BJ (cell line): ENCODE measurements around the gene LAMP1. TPM values are rescaled to one million over a fixed set of nuclear protein-coding genes. Genes with fewer than 3 reads are reported as not detected.
"Not testable (repeated sequence)": the region's sequence is repeated elsewhere in the genome, so short reads cannot be mapped to it uniquely, and the experiment has no call there.

Experiments
- CTCF ChIA-PET: fragments of 350-600 bp; formaldehyde crosslinking; extraction: SDS; loops from one replicate; lab custom pipeline; 2021; ENCODE audit warnings: antibody characterized with exemption, inconsistent platforms; lab: Yijun Ruan, JAX
- POLR2A ChIA-PET: fragments of 300-600 bp; sonication (Branson Sonifier 250); formaldehyde crosslinking; extraction: SDS; loops from one replicate; lab custom pipeline; 2021; ENCODE audit warnings: antibody characterized with exemption; lab: Charles Lee
- DNase-seq: peaks from one replicate; pipeline ENCODE4 v3.0.0-alpha.2; 2011; ENCODE audit warnings: low read depth
- H3K27me3 ChIP-seq: 2 replicates; pipeline ENCODE4 v1.6.0; 2011; ENCODE audit warnings: low read length; ENCODE audit not compliant: control insufficient read depth, insufficient read depth
- H3K36me3 ChIP-seq: 2 replicates; pipeline ENCODE4 v1.5.1; 2011; ENCODE audit warnings: low read length; ENCODE audit not compliant: control insufficient read depth, insufficient read depth
- H3K4me3 ChIP-seq: 2 replicates; pipeline ENCODE4 v1.5.1; 2011; ENCODE audit warnings: low read depth, mild to moderate bottlenecking, control low read depth, low read length
- polyA plus RNA-seq: library from polyadenylated mRNA; depleted of rRNA; stranded (reverse); fragments of >200 nt; gene quantifications from 2 replicates; pipeline ENCODE4 v1.2.3, GENCODE V29; 2011; rRNA removed
- small RNA-seq: library from RNA; depleted of rRNA; stranded (forward); fragments of <200 nt; gene quantifications from one replicate; pipeline ENCODE3, GENCODE V24; 2012; ENCODE audit warnings: low replicate concordance, low read depth; ENCODE audit not compliant: insufficient read length
- TF ChIP-seq, protein P1 (sequence below): IDR thresholded peaks from 2 replicates; pipeline ENCODE4 v1.5.1; 2011; ENCODE audit warnings: low read depth, mild to moderate bottlenecking, control low read depth, inconsistent platforms, low read length, moderate library complexity; ENCODE audit not compliant: insufficient read depth

The LAMP1 gene
- polyA plus RNA-seq, 1 experiment: 274 TPM

- ChIA-PET CTCF (no interaction called here), POLR2A (no interaction called here)
- Histone ChIP-seq H3K4me3 (no peak overlapping the region), H3K36me3 (no peaks in the 10 kb centered on the region), H3K27me3 (no peaks in the 10 kb centered on the region)
- DNase-seq: no peak
- TF ChIP-seq, protein P1, sequence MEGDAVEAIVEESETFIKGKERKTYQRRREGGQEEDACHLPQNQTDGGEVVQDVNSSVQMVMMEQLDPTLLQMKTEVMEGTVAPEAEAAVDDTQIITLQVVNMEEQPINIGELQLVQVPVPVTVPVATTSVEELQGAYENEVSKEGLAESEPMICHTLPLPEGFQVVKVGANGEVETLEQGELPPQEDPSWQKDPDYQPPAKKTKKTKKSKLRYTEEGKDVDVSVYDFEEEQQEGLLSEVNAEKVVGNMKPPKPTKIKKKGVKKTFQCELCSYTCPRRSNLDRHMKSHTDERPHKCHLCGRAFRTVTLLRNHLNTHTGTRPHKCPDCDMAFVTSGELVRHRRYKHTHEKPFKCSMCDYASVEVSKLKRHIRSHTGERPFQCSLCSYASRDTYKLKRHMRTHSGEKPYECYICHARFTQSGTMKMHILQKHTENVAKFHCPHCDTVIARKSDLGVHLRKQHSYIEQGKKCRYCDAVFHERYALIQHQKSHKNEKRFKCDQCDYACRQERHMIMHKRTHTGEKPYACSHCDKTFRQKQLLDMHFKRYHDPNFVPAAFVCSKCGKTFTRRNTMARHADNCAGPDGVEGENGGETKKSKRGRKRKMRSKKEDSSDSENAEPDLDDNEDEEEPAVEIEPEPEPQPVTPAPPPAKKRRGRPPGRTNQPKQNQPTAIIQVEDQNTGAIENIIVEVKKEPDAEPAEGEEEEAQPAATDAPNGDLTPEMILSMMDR: no peak
These were observed 72.2 kb downstream of the LAMP1 start for GRCh38 chr13:113369189-113369588.

DNA sequence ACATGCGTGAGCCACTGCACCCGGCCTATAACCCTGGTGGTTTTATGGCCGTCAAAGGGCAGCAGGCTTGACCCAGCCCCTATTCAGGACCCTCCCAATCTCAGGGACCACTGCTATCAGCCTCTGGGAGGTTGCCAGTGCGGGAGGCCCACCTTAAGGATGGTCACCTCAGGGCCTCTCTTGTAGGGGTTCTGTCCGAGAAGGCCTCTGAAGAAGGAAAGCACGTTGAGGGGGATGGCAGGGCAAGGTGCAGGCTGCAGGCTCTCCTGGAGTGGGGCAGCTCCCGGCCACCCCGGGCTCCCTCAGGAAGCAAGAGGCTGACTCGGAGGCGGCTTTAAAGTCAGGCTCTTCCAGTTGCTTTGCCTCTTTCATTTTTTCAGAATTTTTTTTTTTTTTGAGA is 72.8 kb downstream of the LAMP1 start:
- H3K27me3 ChIP-seq: no peaks in the 10 kb centered on the region
- H3K4me3 ChIP-seq: no peak overlapping the region
- H3K36me3 ChIP-seq: no peaks in the 10 kb centered on the region
- DNase-seq: no peak
- TF ChIP-seq, protein P1: no peak
- CTCF ChIA-PET: no interaction called here
- POLR2A ChIA-PET: no interaction called here

GRCh38 chr13:113371061-113371460 is 74.0 kb downstream of the LAMP1 start:
- Histone ChIP-seq H3K27me3 (no peaks in the 10 kb centered on the region), H3K36me3 (no peaks in the 10 kb centered on the region), H3K4me3 (no peak overlapping the region)
- POLR2A ChIA-PET: no interaction called here
- no peak for DNase-seq
- TF ChIP-seq, protein P1: no peak
- CTCF ChIA-PET: no interaction called here

DNA sequence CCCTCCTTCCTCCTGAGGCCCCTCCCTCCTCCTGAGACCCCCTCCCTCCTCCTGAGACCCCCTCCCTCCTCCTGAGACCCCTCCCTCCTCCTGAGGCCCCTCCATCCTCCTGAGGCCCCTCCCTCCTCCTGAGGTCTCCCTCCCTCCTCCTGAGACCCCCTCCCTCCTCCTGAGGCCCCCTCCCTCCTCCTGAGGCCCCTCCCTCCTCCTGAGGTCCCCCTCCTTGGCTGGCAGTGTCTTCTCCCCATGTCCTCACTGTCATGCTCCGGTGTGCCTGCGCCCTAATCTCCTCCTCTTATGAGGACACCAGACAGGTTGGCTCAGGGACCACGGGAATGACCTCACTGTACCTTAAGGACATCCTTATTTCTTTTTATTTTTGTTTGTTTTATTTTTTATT is 74.7 kb downstream of the LAMP1 start:
- H3K27me3 ChIP-seq, H3K4me3 ChIP-seq, CTCF ChIA-PET, H3K36me3 ChIP-seq, POLR2A ChIA-PET, DNase-seq: not testable (repeated sequence)

Small RNA genes lying within 50 kb of the gene (small RNA-seq; reads per million reads assigned to genes)
- gene MIR8075: not detected

Other genes with a start within 250 kb of the LAMP1 start
- 0.05 and 0.11 TPM in 2 replicates for gene F7, start 191.4 kb upstream of the LAMP1 start, polyA plus RNA-seq
- gene F10, start 174.4 kb upstream of the LAMP1 start, polyA plus RNA-seq: 28.8 and 39.0 TPM in 2 replicates
- gene PROZ, start 138.6 kb upstream of the LAMP1 start, polyA plus RNA-seq: not detected in 2 replicates
- gene PCID2, start 88.6 kb upstream of the LAMP1 start, polyA plus RNA-seq: 73.6 and 87.5 TPM in 2 replicates
- gene CUL4A, start 87.6 kb upstream of the LAMP1 start, polyA plus RNA-seq: 51.5 and 67.1 TPM in 2 replicates
- 2.1 and 2.4 TPM in 2 replicates for gene GRTP1, start 66.9 kb downstream of the LAMP1 start, polyA plus RNA-seq
- gene ADPRHL1, start 156.2 kb downstream of the LAMP1 start, polyA plus RNA-seq: 0.78 and 1.1 TPM in 2 replicates
- gene DCUN1D2, start 193.5 kb downstream of the LAMP1 start, polyA plus RNA-seq: 11.0 and 12.7 TPM in 2 replicates